ENCODE results near the gene TRPV4.

The TRPV4 gene

DNA sequence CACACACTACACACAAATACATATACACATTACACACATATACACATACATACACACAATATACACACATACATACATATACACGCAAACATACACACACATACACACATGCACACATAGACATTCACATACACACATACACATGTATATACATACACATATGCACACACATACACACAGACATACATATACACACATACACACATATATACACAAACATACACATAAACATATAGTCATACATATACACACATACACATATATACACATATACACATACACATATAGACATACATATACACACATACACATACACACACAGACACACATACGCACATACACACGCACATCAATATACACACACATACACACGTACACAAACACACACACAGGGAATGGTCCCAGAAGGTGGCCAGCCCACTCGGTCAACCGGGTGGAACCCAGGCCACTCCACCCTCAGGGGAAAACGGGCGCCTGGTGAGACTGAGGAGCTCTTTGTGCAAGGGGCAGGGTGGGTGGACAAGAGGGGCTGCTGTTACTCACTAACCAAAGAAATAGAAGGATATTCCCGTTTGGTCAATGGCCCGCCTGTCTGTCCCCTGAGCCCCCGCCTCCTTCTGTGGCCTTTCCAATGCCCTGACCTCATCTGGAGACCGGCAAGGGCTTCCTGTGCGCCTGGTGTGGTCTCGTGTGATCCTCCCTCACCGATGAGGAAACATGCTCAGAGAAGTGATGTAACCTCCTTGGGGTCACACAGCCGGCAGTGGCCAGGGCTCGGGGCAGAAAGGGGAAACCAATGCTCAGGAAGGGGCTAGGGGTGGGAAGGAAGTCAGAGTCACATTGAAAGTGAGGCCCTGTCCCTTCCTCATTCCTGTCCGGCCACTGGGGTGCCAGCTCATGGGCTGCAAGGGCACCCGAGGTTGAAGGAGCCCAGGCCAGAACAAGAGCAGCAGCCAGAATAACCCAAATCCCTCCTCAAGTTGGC is 5.3 kb downstream of the TRPV4 start:
- peak; percentile 77 for DNase-seq

DNA sequence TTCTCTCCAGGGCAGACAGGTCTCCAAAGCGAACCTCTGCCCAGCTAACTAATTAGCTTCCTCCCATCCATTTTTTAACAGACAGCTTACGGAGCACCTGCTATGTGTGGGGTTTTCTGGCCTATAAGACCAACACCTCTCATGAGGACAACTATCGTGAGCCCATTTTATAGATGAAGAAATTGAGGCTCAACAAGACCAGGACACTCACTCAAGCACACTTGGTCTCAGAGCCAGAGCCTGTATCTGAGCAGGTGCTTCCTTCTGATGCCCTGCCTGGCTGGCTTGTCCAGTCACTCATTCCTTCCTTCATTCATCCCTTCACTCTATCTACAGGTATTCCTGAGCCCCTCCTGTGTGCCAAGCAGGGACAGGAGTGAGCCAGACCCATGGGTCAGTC is 6.1 kb downstream of the TRPV4 start:
- no peak for DNase-seq

DNA sequence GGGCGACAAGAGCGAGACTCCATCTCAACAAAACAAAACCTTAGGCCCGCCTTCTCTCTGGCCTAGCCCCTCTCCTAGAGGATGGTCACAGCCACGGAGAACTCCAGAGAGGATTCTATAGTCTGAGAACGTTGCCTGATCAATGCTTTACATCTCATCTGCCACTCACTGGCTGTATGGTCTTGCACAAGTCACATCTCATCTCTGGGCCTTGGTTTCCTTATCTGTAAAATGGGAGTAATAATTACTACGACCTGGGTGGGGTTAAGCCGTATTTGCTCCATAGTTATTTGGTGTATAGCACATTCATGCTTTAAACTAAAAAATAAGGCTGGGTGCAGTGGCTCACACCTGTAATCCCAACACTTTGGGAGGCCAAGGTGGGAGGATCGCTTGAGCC is 8.5 kb downstream of the TRPV4 start:
- DNase-seq, result no peak

DNA sequence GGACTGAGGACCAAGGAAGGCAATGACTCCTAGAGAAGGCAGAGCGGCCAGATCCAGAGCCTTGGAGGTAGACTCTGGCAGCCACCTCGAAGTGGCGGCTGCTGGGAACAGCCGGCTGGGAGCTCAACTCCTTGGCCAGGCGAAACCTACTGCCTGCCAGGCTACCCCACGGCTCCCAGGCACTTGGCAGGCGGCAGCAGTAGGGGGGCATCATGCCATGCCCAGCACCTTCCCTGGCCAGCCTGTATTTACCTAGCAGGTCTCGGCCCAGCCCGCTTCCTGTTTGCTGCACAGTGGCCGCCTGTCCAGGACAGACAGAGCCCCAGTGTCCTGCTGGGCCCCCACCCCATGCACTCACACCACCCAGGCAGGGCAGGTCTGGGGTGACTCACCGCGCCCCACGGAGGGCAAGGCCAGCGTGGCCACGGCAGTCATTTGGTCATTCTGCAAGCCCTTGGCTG is 10.2 kb downstream of the TRPV4 start:
- DNase-seq, result peak; percentile 80

DNA sequence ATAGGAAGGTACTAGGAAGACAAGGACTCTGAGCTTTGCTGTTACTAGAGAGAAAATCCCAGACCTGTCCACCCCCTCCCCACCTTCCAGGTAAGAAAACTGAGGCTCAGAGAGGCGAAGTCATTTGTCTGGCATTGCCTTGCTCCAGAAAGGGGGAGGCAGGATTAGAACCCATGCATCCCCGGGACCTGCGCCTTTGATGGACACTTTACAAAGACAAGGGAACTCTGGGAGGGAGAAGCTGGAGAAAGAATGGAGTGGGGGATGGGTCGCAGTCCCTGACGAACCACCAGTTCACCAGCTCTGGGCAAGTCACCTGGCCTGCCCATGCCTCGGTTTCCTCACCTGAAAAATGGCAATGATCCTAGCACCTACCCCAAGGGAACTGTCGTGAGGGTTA is 10.8 kb downstream of the TRPV4 start:
- DNase-seq, result no peak

DNA sequence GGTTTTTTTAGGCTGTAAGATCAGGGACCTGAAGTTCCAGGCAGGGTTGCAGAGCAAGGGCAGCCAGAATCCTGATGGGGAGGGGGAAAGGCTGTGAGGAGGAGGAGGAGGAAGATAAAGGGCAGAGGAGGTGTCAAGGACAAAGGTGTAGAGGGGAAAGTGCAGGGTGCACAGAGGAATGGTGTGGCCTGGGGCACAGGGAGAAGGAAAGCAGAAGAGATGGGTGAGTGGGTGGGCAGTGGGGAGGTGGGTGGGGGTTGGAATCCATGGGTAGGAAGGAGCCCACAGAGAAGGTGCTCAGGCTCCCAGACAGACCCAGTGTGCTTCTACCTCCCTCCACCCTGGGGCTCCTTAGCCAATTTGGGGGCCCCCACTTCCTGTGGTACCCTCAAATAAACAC is 11.2 kb downstream of the TRPV4 start:
- no peak for DNase-seq

DNA sequence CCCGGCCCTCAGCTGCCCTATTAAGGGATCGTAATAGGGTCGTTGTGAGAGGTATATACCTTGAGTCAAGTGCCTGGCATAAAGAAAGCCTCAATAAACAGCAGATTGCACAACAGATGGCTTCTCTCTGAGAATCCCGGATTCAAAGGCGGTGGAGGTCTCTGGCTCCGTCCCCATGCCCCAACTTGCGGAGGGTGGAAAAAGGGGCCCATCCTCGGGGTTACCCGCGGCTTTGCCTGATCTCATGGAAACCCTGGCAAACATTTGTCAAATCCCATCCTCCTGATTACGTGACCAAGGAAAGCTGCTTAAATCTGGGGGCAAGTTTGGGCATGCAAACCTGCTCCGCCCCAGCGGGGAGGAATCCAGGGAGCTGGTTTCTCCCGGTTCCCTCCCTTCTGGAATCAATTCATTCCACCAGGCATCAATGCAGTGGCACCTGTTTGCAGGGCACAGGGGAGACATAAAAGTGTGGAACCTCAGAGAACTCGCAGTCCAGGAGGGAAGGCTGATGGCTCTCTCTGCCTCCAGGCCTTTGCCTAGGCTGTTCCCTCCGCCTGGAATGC is 12.3 kb downstream of the TRPV4 start:
- no peak for DNase-seq

DNA sequence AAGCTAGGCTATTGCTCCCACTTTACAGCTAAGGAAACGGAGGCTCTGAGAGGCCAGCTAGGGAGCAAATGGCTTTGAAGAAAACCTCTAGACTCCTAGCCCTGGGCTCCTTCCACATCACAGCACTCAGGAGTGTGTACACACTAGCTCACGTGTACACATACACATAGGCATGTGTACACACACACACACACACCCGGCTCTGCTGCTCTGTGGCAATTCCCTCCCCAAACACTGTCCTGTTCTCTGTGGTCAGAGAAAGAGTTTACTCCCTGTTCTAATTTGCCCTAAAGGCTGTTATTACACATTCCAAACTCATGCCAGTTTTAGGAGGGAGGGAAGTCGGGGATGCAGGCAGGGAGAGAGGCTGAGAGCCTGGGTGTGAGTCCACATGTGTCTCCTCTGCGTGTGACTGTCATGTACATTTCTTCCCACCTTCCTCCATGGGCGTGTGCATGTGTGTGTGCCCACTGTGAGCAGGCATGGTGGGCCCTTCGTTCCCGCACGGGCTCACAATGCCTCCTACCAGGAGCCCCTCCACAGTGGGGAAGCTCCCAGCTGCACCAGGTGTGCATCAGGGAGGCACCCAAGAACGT is 14.2 kb downstream of the TRPV4 start:
- no peak for DNase-seq

DNA sequence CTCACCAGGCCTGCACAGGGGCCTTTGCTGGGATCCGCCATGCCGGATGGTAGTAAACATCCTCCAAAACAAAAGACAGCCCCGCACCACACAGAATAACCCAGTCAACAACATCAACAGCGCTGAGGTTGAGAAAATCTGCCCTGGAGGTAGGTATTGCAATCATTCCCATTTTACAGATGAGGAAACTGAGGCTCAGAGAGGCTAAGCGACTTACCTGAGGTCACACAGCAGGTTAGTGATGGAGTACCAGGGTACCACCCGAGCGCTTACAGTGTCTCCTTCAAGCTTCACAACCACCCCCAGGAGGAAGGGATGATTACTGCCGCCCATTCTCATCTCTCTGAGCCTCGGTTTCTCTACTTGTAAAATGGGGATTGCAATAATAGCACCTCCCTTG is 14.9 kb downstream of the TRPV4 start:
- no peak for DNase-seq

DNA sequence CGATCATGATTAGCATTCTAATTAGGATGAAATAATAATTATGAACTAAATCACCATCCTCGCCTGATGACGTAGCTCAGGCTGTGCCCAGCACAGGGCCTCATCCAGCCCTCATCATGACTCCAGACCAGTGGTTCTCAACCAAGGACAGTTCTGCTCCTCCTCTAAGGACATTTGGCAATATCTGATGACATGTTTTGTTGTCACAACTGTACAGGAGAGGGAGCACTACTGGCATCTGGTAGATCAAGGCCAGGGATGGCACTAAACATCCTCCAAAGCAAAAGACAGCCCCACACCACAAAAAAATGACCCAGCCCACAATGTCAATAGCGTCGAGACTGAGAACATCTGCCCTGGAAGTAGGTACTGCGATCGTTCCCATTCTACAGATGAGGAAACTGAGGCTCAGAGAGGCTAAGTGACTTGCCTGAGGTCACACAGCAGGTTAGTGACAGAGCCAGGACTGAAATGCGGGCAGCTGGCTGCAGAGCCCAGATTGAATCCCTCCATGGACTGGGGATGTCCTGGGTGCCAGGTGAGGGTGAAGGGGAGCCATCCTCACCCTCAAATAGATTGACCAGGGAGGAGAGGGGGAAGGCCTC is 15.5 kb downstream of the TRPV4 start:
- DNase-seq, result no peak

DNA sequence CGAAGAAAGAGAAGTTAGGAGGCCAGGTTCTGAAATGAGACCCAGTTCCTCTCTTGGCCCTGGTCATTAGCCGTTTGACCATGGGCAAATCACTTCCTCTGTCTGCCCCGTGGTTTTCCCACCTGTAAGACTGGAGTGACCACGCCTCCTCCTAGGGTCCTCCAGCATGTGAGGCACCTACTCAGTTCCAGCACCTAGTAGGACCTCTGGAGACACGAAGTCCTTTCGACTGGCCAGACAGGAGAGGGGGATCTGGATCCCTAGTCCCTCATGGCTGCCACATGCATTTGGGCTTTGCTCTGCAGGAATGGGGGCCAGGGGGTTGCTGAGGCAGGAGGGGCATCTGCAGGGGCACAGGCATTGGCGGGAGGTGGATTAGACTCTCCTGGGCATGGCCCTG is 16.3 kb downstream of the TRPV4 start:
- DNase-seq, result no peak

DNA sequence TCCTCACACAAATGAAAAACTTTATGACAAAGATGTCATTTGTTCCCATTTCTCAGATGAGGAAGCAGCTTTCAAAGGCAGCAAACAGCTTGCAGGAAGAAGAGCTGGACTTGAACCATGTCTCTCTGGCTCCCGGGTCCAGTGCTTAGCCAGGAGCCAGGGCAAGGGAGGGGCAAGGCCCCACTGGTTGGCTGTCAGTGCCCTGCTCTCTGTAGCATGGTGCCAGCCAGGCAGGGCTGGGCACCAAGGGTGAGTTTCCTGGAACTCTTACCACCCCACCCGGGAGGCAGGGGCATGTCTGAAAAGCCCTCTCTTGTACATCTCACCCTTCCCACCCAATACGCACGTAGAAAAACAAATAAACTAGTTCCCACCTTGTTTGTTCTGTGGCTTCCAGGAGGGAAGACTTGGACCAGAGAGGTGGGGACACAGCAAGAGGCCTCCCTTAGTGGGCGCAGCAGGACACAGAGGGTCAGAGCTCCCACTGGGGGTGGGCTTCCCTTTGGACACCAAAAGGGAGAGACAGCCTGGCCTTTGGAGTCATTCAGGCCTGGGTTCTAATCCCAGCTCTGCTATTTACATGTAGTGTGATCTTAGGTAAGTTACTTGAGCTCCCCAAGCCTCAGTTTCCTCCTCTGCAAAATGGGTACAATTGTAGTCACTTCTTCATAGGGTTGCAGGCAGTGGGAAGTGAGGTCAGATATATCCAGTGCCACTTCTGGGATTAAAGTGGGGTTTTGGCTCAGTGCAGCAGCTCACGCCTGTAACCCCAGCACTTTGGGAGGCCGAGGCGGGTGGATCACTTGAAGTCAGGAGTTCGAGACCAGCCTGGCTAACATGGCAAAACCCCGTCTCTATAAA is 17.2 kb downstream of the TRPV4 start:
- DNase-seq, result peak; percentile 54

DNA sequence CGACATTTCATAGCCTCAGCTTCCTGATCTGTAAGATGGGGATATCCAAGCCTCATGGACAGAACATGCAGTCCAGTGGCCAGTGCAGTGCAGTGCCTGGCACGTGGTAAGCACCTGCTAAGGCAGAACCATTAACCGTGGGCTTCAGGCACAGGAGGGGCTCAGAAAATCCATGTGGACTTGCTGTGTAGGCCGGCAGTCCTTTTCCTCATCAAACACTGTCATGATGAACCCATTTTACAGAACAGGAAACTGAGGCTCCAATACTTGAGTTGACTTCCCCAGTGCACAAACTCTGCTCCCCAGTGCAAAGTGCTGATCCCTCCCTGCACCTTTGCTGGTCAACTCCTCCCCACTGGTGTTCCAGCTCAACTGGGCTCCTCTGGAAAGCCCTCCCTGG is 18.0 kb downstream of the TRPV4 start:
- no peak for DNase-seq

DNA sequence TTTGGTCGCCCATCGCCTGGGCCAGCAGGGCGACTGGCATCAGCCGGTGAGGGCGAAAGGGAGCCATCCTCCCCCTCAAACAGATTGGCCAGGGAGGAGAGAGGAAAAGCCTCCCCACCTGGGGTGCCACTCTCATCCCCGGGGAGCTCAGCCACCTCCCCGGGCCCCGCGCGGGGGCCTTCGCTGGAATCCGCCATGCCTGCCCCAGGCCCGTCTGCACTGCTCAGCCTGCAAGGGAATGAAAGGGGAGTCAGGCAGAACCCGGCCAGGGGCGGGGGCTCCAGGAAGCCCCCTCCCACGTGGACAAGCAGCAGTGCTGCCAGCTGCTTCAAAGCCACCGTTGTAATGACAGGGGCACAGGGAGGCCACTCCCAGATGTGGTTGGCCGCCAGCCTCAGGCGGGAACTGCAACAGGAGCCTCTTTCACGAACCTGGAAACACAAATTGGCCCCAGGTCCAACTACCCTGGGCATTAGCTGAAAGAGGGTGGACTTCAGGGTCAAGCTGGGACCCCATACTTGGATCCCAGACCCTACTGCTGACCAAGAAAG is 18.5 kb downstream of the TRPV4 start:
- DNase-seq, result peak; percentile 74

DNA sequence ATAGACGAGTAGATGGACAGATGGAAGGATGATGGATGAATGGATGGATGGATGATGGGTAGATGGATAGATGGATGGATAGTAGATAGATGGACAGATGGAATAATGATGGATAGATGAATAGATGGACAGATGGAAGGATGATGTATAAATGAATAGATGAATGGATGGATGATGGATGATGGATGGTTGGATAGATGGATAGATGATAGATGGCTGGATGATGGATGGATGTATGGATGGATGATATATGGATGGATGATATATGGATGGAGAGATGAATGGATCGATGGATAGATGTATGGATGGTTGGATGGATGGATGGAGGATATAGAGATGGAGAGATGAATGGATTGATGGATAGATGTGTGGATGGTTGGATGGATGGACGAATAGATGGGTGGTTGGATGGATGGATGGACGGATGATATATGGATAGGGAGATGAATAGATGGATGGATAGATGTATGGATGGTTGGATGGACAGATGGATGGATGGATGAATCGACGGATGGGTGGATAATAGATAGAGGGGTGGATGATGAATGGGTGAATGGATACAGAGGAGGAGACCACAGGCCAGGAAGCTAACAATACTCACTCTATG is 19.3 kb downstream of the TRPV4 start:
- no peak for DNase-seq

DNA sequence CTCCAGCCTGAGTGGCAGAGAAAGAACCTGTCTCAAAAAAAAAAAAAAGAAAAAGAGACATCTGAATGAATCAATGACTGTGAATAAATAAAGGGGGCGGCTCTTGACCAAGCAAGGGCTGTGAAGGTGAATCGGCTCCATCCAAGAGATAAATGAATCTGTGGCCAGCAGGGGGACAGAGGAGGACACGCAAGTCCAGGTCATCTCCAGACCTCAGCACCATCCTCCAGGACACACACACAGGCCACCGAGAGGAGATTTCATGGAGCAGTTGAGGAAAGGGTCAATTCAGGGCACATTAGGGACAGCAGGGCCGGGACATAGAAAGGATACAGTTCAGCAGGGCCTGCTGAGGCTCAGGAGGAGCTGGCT is 21.6 kb downstream of the TRPV4 start:
- no peak for DNase-seq

DNA sequence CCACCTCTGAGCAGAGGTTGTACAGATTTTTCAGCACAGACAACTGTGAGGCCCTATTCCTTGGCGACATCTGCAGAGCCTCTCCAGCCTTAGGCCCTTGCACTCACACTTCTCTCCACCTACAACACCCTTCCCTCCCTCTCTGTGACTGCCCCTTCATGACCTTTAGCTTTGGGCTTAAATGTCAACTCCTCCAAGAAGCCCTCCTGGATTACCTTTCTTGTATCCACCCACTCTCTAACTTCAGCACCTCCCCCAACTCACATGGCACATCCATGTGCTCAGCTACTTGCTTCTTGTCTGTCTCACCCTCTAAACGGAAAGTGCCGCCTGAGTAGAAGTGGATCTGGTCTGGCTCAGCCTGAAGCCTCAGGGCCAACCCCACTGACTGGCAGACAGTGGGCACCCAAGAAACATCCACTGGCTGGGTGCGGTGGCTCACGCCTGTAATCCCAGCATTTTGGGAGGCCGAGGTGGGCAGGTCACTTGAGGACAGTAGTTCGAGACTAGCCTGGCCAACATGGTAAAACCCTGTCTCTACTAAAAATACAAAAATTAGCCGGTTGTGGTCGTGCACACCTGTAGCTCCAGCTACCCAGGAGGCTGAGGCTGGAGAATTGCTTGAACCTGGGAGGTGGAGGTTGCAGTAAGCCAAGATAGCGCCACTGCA is 22.1 kb downstream of the TRPV4 start:
- DNase-seq, result no peak

DNA sequence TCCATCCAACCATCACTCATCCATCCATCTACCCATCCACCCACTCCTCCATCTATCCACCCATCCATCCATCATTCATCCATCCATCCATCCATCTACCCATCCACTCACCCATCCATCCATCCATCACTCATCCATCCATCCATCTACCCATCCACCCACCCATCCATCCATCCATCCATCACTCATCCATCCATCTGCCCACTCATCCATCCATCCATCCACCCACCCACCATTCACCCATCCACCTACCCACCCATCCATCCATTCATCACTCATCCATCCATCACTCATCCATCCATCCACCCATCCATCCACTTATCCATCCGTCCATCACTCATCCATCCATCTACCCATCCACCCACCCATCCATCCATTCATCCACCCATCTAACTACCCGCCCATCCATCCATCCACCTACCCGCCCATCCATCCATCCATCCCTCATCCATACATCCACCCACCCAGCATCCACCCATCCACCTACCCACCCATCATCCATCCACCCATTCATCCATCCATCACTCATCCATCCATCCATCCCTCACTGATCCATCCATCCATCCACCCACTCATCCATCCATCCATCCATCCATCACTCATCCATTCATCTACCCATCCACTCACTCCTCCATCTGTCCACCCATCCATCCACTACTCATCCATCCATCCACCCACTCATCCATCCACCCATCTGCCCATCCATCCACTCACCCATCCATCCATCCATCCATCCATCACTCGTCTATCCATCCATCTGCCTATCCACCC is 24.1 kb downstream of the TRPV4 start:
- no peak for DNase-seq

DNA sequence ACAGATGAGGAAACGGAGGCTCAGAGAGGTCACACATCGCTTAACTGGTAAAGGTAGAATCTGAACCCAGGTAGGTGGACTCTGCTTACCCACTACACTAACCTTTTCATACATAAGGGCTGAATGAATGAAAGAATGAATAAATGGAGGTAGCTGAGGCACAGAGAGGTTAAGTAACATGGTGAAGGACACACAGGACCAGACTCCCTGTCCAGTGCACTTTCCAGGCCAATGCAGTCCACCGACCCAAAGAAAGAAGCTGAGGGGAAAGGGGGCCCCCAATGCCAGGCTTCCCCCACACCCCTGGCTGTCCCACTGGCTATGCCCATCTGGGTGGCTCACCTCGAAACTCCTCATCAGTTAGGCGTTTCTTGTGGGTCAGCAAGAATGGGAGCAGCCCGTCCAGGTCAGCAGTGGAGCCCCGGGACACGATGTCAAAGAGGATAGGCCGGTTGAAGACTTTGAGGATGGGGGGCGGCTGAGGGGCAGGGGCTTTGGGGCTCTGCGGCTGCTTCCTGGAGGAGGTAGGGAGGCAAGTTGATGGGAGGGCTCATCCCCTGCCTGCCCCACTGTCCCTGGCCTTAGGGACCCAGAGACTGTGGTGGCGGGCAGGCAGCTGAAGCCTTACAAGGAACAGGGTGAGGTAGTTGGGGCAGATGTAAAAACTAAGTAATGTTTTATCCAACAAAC is 25.1 kb downstream of the TRPV4 start:
- no peak for DNase-seq

Data from femur (tissue), 1 donor.